ENCODE results near the gene FNDC5.

- no peak for TF ChIP-seq EZH2phosphoT487 (IDR thresholded peaks at IDR 0.05; ENCODE audit: insufficient read depth, low read depth)
- no peak for TF ChIP-seq EZH2 (IDR thresholded peaks at IDR 0.05; ENCODE audit: insufficient read depth, poor library complexity, severe bottlenecking)
Observed at GRCh38 chr1:32900956-32901822, 30.5 kb upstream of the FNDC5 start, which contains the start of gene TMEM54.
